ENCODE measurements around the gene HDAC4. TPM values are rescaled to one million over a fixed set of nuclear protein-coding genes. Genes with fewer than 3 reads are reported as not detected.

The HDAC4 gene
- polyA plus RNA-seq, 1 donor from 2014 or later = 2.8 TPM

GRCh38 chr2:239278941-239279365, 121.9 kb downstream of the HDAC4 start:
- Mint-ChIP-seq H3K9me3 (no peaks in the 10 kb centered on the region), H3K4me3 (no peak overlapping the region), H3K27me3 (peaks cover 25% of the 10 kb centered on the region), H3K4me1 (peaks cover 13 to 16% (median 13%) of the 10 kb centered on the region in 3 donors), H3K36me3 (no peaks in the 10 kb centered on the region), H3K27ac (peak overlapping the region in 1 of 3 donors; percentile 32)

GRCh38 chr2:239278361-239278760, 122.5 kb downstream of the HDAC4 start:
- Mint-ChIP-seq H3K27ac (no peak overlapping the region), H3K4me3 (no peak overlapping the region), H3K27me3 (peaks cover 31% of the 10 kb centered on the region), H3K9me3 (no peaks in the 10 kb centered on the region), H3K36me3 (no peaks in the 10 kb centered on the region), H3K4me1 (peaks cover 16 to 20% (median 18%) of the 10 kb centered on the region in 3 donors)

GRCh38 chr2:239277401-239278085, 123.3 kb downstream of the HDAC4 start:
- H3K27me3 Mint-ChIP-seq = peaks cover 38% of the 10 kb centered on the region
- H3K9me3 Mint-ChIP-seq = no peaks in the 10 kb centered on the region
- H3K36me3 Mint-ChIP-seq = no peaks in the 10 kb centered on the region
- no peak overlapping the region for H3K4me3 Mint-ChIP-seq
- peaks cover 18 to 21% (median 19%) of the 10 kb centered on the region in 3 donors for H3K4me1 Mint-ChIP-seq
- no peak overlapping the region for H3K27ac Mint-ChIP-seq

GRCh38 chr2:239276851-239277250, 124.0 kb downstream of the HDAC4 start:
- H3K36me3 Mint-ChIP-seq = no peaks in the 10 kb centered on the region
- peaks cover 42% of the 10 kb centered on the region for H3K27me3 Mint-ChIP-seq
- H3K4me1 Mint-ChIP-seq = peaks cover 18 to 21% (median 19%) of the 10 kb centered on the region in 3 donors
- H3K4me3 Mint-ChIP-seq = no peak overlapping the region
- H3K9me3 Mint-ChIP-seq = no peaks in the 10 kb centered on the region
- no peak overlapping the region for H3K27ac Mint-ChIP-seq

GRCh38 chr2:239275847-239276831, 124.7 kb downstream of the HDAC4 start:
- Mint-ChIP-seq H3K4me3 (peak overlapping the region in 1 of 4 donors; percentile 58), H3K27me3 (peaks cover 49% of the 10 kb centered on the region), H3K9me3 (no peaks in the 10 kb centered on the region), H3K36me3 (no peaks in the 10 kb centered on the region), H3K27ac (no peak overlapping the region), H3K4me1 (peaks cover 18 to 21% (median 19%) of the 10 kb centered on the region in 3 donors)

- peaks cover 18 to 21% (median 19%) of the 10 kb centered on the region in 3 donors for H3K4me1 Mint-ChIP-seq
Measured at GRCh38 chr2:239275044-239275685, 125.7 kb downstream of the HDAC4 start.

GRCh38 chr2:239274391-239275043, 126.3 kb downstream of the HDAC4 start:
- Mint-ChIP-seq H3K27me3 (peaks cover 61% of the 10 kb centered on the region), H3K4me1 (peaks cover 21 to 22% (median 21%) of the 10 kb centered on the region in 3 donors), H3K27ac (peak overlapping the region in 2 of 3 donors; percentile 5 to 60)

More at GRCh38 chr2:239275044-239275685, 125.7 kb downstream of the HDAC4 start:
- H3K4me3 Mint-ChIP-seq = peak overlapping the region in 3 of 4 donors; percentile 34 to 73 (median 71)
- H3K27ac Mint-ChIP-seq = peak overlapping the region in 2 of 3 donors; percentile 5 to 60
- H3K27me3 Mint-ChIP-seq = peaks cover 55% of the 10 kb centered on the region
- no peaks in the 10 kb centered on the region for H3K9me3 Mint-ChIP-seq
- peaks cover 4% of the 10 kb centered on the region for H3K36me3 Mint-ChIP-seq

GRCh38 chr2:239273280-239274234, 127.3 kb downstream of the HDAC4 start:
- peaks cover 71% of the 10 kb centered on the region for H3K27me3 Mint-ChIP-seq
- no peaks in the 10 kb centered on the region for H3K9me3 Mint-ChIP-seq
- H3K4me3 Mint-ChIP-seq = peak overlapping the region in 1 of 4 donors; percentile 80
- peaks cover 4% of the 10 kb centered on the region for H3K36me3 Mint-ChIP-seq
- H3K27ac Mint-ChIP-seq = no peak overlapping the region
- H3K4me1 Mint-ChIP-seq = peaks cover 24 to 31% (median 31%) of the 10 kb centered on the region in 3 donors

More at GRCh38 chr2:239274391-239275043, 126.3 kb downstream of the HDAC4 start:
- no peaks in the 10 kb centered on the region for H3K9me3 Mint-ChIP-seq
- peaks cover 4% of the 10 kb centered on the region for H3K36me3 Mint-ChIP-seq
- peak overlapping the region in 3 of 4 donors; percentile 61 to 71 (median 63) for H3K4me3 Mint-ChIP-seq

GRCh38 chr2:239272626-239273025, 128.2 kb downstream of the HDAC4 start:
- Mint-ChIP-seq H3K27me3 (peaks cover 77% of the 10 kb centered on the region), H3K4me1 (peaks cover 31 to 40% (median 40%) of the 10 kb centered on the region in 3 donors), H3K4me3 (no peak overlapping the region), H3K9me3 (no peaks in the 10 kb centered on the region), H3K36me3 (peaks cover 4% of the 10 kb centered on the region), H3K27ac (no peak overlapping the region)

- H3K9me3 Mint-ChIP-seq = no peaks in the 10 kb centered on the region
- no peak overlapping the region for H3K4me3 Mint-ChIP-seq
- no peak overlapping the region for H3K27ac Mint-ChIP-seq
- peaks cover 4% of the 10 kb centered on the region for H3K36me3 Mint-ChIP-seq
- H3K4me1 Mint-ChIP-seq = peaks cover 38 to 48% (median 46%) of the 10 kb centered on the region in 3 donors
- peaks cover 82% of the 10 kb centered on the region for H3K27me3 Mint-ChIP-seq
Measured at GRCh38 chr2:239271882-239272281, 128.9 kb downstream of the HDAC4 start.

GRCh38 chr2:239271471-239271870, 129.3 kb downstream of the HDAC4 start:
- H3K36me3 Mint-ChIP-seq = peaks cover 4% of the 10 kb centered on the region
- H3K27ac Mint-ChIP-seq = no peak overlapping the region
- peaks cover 81% of the 10 kb centered on the region for H3K27me3 Mint-ChIP-seq
- H3K9me3 Mint-ChIP-seq = no peaks in the 10 kb centered on the region
- no peak overlapping the region for H3K4me3 Mint-ChIP-seq
- H3K4me1 Mint-ChIP-seq = peaks cover 42 to 51% (median 50%) of the 10 kb centered on the region in 3 donors

- no peak overlapping the region for H3K27ac Mint-ChIP-seq
- peaks cover 77% of the 10 kb centered on the region for H3K27me3 Mint-ChIP-seq
- peaks cover 49 to 58% (median 53%) of the 10 kb centered on the region in 3 donors for H3K4me1 Mint-ChIP-seq
Measured at GRCh38 chr2:239269916-239270315, 130.9 kb downstream of the HDAC4 start.

GRCh38 chr2:239269173-239269885, 131.5 kb downstream of the HDAC4 start:
- Mint-ChIP-seq H3K4me3 (peak overlapping the region in 2 of 4 donors; percentile 11 to 65), H3K4me1 (peaks cover 43 to 53% (median 51%) of the 10 kb centered on the region in 3 donors), H3K27ac (no peak overlapping the region), H3K27me3 (peaks cover 75% of the 10 kb centered on the region), H3K9me3 (no peaks in the 10 kb centered on the region), H3K36me3 (peaks cover 4% of the 10 kb centered on the region)

More at GRCh38 chr2:239269916-239270315, 130.9 kb downstream of the HDAC4 start:
- peaks cover 4% of the 10 kb centered on the region for H3K36me3 Mint-ChIP-seq
- H3K9me3 Mint-ChIP-seq = no peaks in the 10 kb centered on the region
- no peak overlapping the region for H3K4me3 Mint-ChIP-seq
